Measurements from ENCODE around the gene VMA21.

DNA sequence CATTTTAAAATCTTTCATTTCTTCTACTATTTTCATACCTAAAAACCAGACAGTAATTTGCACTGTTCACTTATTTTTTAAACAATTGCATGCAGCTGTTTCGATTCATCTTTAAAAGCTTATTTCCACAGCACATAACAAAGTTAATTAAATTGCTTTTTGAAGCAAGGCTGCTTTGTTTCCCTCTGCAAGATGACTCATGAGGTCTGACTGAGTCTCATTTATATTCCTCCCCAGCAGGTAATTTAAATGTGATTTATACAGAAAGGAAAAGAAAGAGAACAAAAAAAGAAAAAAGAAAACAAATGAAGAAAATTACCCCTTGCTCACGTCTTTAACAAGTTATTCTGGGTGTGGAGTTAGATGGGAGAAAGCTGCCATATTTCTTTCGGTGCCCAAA lies 22.8 kb downstream of the VMA21 start:
- TF ChIP-seq, protein P1, sequence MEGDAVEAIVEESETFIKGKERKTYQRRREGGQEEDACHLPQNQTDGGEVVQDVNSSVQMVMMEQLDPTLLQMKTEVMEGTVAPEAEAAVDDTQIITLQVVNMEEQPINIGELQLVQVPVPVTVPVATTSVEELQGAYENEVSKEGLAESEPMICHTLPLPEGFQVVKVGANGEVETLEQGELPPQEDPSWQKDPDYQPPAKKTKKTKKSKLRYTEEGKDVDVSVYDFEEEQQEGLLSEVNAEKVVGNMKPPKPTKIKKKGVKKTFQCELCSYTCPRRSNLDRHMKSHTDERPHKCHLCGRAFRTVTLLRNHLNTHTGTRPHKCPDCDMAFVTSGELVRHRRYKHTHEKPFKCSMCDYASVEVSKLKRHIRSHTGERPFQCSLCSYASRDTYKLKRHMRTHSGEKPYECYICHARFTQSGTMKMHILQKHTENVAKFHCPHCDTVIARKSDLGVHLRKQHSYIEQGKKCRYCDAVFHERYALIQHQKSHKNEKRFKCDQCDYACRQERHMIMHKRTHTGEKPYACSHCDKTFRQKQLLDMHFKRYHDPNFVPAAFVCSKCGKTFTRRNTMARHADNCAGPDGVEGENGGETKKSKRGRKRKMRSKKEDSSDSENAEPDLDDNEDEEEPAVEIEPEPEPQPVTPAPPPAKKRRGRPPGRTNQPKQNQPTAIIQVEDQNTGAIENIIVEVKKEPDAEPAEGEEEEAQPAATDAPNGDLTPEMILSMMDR (conservative IDR thresholded peaks at IDR 0.05; ENCODE audit: low read depth, low read length), result no peak
- TF ChIP-seq EZH2 (IDR thresholded peaks at IDR 0.05; ENCODE audit: borderline replicate concordance, low read depth, low read length, poor library complexity, severe bottlenecking), result no peak

Measured in A673 (cell line).